ENCODE data around the gene HOATZ. TPM values are rescaled to one million over a fixed set of nuclear protein-coding genes. Genes with fewer than 3 reads are reported as not detected.

HOATZ gene
- total RNA-seq, 1 donor from 2014 or later: not detected

GRCh38 chr11:111521135-111521534 lies 6.6 kb downstream of the HOATZ start:
- Histone ChIP-seq H3K4me1 (no peaks in the 10 kb centered on the region), H3K27ac (no peak overlapping the region), H3K36me3 (no peaks in the 10 kb centered on the region), H3K27me3 (no peaks in the 10 kb centered on the region), H3K9me3 (no peaks in the 10 kb centered on the region), H3K4me3 (no peak overlapping the region)
- intact Hi-C loops (cut with DNase I): no loop called here
- no peak for DNase-seq (ENCODE audit: low spot score in 2 of 2)
- TF ChIP-seq CTCF (IDR thresholded peaks at IDR 0.05): no peak

- no peak for TF ChIP-seq CTCF (IDR thresholded peaks at IDR 0.05)
- no peak for DNase-seq (ENCODE audit: low spot score in 2 of 2)
- Histone ChIP-seq H3K27me3 (no peaks in the 10 kb centered on the region), H3K4me3 (no peak overlapping the region), H3K9me3 (no peaks in the 10 kb centered on the region), H3K4me1 (no peaks in the 10 kb centered on the region), H3K27ac (no peak overlapping the region), H3K36me3 (no peaks in the 10 kb centered on the region)
- intact Hi-C loops (cut with DNase I): no loop called here
Observed at GRCh38 chr11:111522426-111522825, 7.8 kb downstream of the HOATZ start.

- no peaks in the 10 kb centered on the region for H3K27me3 ChIP-seq
- no peaks in the 10 kb centered on the region for H3K36me3 ChIP-seq
- no peaks in the 10 kb centered on the region for H3K9me3 ChIP-seq
- no peak for TF ChIP-seq CTCF (IDR thresholded peaks at IDR 0.05)
- no peak for DNase-seq (ENCODE audit: low spot score in 2 of 2)
- H3K27ac ChIP-seq: no peak overlapping the region
- H3K4me3 ChIP-seq: no peak overlapping the region
- no peaks in the 10 kb centered on the region for H3K4me1 ChIP-seq
- intact Hi-C loops (cut with DNase I): no loop called here
Observed at GRCh38 chr11:111523343-111523742, 8.8 kb downstream of the HOATZ start.

GRCh38 chr11:111524056-111524455 lies 9.5 kb downstream of the HOATZ start:
- Histone ChIP-seq H3K27me3 (no peaks in the 10 kb centered on the region), H3K9me3 (no peaks in the 10 kb centered on the region), H3K4me1 (no peaks in the 10 kb centered on the region), H3K27ac (no peak overlapping the region), H3K4me3 (no peak overlapping the region), H3K36me3 (no peaks in the 10 kb centered on the region)
- no peak for TF ChIP-seq CTCF (IDR thresholded peaks at IDR 0.05)
- intact Hi-C loops (cut with DNase I): no loop called here
- DNase-seq (ENCODE audit: low spot score in 2 of 2): no peak

GRCh38 chr11:111525456-111525855 lies 10.9 kb downstream of the HOATZ start:
- Histone ChIP-seq H3K4me3 (no peak overlapping the region), H3K36me3 (no peaks in the 10 kb centered on the region), H3K27ac (no peak overlapping the region), H3K4me1 (no peaks in the 10 kb centered on the region), H3K27me3 (no peaks in the 10 kb centered on the region), H3K9me3 (no peaks in the 10 kb centered on the region)
- TF ChIP-seq CTCF (IDR thresholded peaks at IDR 0.05): no peak
- intact Hi-C loops (cut with DNase I): no loop called here
- no peak for DNase-seq (ENCODE audit: low spot score in 2 of 2)

- Histone ChIP-seq H3K36me3 (no peaks in the 10 kb centered on the region), H3K27me3 (no peaks in the 10 kb centered on the region), H3K9me3 (no peaks in the 10 kb centered on the region), H3K4me1 (no peaks in the 10 kb centered on the region), H3K4me3 (no peak overlapping the region), H3K27ac (no peak overlapping the region)
- DNase-seq (ENCODE audit: low spot score in 2 of 2): no peak
- TF ChIP-seq CTCF (IDR thresholded peaks at IDR 0.05): no peak
- intact Hi-C loops (cut with DNase I): no loop called here
Observed at GRCh38 chr11:111526501-111526900, 11.9 kb downstream of the HOATZ start.
